HG03280 (cell line): ENCODE results near the gene CHTOP.
"Not testable (repeated sequence)": the region's sequence is repeated elsewhere in the genome, so short reads cannot be mapped to it uniquely, and the experiment has no call there.

ENCODE experiments used
- ATAC-seq: cut with Tn5 transposase; IDR thresholded peaks from one replicate; pipeline ENCODE4 v1.9.1; 2021; ENCODE audit warnings: mild to moderate bottlenecking, moderate library complexity; ENCODE audit not compliant: unreplicated experiment

The CHTOP gene

DNA sequence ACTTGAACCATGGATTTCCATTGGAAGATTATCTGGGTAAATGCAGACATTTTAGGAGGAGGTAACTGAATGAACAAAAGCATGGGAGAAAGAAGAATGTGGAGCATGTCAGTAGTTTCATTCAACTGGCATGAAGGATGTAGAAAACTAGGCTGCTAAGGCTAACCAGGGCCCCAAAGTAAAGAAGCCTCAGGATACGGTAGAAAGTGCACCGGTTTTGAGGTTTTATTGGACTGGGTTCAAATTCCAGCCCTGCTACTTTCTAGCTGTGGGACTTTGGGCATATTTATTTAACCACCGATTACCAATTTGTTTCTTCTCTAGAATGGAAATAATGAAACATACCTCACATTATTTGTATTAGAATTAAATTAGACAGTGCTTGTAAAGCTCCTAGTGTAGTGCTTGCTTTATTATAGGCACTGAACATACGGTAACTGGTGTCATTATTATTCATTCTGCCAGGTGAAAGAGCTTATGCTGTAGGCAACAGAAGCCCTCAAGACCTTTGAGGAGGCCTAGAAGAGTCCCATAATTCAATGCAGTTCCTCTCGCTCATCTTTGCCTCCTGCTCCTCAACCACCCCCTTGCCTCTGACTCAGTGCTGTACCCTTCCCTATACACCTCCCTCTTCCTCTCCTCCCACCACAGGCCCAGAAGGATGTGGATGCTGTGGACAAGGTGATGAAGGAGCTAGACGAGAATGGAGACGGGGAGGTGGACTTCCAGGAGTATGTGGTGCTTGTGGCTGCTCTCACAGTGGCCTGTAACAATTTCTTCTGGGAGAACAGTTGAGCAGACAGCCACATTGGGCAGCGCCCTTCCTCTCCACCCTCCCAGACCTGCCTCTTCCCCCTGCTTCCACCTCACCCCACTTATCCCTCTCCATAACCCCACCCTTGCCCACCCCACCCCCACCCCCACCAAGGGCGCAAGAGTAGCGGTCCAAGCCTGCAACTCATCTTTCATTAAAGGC is 2.5 kb upstream of the CHTOP start:
- ATAC-seq: no peak

DNA sequence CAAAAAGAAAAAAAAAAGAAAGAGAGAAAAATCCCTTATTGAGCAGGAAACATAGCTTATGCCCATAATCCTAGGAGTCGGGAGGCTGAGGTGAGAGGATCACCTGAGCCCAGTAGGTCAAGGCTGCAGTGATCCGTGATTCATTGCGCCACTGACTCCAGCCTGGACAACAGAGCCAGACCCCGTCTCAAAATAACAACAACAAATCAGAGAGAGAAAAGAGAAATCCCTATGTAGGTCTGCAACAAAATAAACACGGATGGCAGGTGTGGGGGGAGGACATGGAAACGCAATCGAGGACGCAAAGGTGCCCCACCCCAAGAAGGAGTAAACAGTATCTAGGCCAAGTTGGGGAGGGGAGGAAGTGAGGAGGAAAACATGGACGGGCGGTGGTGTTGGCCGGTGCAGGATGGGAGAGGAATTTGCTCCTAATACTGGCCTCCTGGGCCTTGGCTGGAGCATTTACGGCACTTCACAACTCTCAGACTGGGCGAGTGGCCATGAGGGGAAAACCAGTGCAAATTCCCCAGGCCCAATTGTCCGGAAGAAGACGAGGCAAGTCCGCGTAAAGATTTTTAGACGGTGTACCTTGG is 609 bp upstream of the CHTOP start:
- no peak for ATAC-seq

DNA sequence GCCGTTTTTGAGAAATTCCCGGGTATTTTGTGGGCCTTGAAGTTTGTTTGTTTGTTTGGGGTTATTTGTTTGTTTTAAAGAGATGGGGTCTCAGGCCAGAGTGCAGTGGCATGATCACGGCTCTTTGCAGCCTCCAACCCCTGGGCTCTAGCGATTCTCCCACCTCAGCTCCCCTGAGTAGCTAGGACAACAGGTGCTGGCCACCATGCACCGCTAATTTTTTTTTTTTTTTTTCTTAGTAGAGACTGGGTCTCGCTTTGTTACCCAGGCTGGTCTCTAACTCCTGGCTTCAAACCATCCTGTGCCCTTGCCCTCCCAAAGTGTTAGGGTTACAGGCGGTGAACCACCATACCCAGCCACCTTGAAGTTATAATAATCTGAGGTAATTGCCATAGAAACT is 2.0 kb downstream of the CHTOP start:
- ATAC-seq: no peak

DNA sequence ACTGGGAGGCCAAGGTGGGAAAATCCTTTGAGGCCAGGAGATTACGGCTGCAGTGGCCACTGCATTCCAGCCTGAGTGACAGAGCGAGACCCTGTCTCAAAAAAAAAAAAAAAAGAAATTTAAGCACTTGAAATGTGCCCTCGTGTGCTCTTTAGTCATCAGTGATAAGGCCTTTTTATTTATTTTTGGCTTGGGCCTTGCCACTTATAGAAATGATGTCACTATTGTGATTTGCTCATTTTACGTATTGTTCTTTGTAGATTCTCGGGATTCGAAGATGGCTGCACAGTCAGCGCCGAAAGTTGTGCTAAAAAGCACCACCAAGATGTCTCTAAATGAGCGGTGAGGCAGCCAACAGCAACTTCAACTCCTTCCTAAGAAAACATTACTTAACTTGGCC is 2.4 kb downstream of the CHTOP start:
- ATAC-seq: no peak

DNA sequence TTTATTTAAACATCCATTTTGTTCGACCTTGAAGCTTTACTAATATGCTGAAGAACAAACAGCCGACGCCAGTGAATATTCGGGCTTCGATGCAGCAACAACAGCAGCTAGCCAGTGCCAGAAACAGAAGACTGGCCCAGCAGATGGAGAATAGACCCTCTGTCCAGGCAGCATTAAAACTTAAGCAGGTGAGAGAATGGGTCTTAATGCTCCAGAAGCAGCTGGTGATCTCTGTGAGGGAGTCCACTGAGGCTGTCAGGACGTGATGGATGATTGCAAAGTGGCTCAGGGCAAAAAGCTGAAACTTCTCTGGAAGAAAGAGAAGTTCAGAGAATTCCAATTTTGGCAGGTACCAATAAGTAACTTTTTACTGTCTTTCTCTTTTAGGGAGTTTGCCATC is 4.4 kb downstream of the CHTOP start:
- ATAC-seq: no peak

DNA sequence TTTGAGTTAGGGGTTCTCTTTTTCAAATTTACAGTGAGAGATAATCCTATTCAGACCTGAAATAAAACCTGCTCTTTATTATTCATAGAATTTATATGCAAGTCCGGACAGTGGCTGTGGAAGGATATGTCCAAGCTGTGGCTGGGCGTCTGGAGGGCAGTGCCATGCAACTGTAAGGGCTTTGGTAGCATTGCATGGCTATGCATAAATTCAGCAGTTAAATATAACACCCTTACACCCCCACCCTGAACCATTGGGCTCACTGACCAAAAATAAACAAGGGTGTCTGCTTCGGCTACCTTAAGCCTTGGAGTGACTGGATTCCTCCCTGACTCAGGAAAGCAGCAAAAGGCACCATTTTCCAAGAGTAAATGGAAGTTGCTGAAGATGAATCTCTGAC is 5.4 kb downstream of the CHTOP start:
- no peak for ATAC-seq

DNA sequence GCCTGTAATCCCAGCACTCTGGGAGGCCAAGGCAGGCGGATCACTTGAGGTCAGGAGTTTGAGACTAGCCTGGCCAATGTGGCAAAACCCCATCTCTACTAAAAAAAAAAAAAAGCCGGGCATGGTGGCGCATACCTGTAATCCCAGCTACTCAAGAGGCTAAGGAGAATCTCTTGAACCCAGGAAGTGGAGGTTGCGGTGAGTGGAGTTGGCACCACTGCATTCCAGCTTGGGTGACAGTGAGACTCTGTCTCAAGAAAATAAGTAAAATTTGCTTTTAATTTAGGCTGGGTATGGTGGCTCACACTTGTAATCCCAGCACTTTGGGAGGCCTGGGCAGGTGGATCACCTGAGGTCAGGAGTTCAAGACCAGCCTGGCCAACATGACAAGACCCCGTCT is 6.3 kb downstream of the CHTOP start:
- not testable (repeated sequence) for ATAC-seq

DNA sequence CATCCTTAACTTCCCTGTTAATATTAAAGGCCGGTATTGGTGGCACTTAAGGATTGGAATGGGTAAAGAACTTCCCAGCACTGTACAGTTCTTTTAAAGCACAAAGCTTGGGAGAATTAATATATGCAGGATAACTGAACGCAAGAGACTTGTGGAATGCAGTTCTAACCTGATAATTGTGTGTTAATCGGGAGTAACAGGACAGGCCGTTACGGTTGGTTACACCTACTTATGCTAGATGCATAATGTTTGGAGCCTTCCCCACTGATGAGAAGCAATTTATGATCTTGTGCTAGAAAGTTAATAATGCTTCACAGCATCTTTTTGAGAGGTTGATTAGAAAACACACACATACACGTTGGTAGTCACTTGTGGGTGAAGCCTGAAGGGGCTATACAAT is 7.0 kb downstream of the CHTOP start:
- ATAC-seq: no peak

DNA sequence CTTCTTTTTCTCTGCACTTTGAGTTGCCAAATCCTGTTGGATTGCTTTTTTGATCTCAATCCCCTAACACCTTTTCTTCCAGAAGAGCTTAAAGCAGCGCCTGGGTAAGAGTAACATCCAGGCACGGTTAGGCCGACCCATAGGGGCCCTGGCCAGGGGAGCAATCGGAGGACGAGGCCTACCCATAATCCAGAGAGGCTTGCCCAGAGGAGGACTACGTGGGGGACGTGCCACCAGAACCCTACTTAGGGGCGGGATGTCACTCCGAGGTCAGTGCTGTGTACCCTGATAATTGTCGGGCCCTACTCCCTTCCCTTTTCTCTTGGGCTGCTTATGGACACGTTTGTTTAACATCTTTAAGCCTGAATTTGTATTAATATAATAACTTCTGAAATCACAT is 8.3 kb downstream of the CHTOP start:
- no peak for ATAC-seq

DNA sequence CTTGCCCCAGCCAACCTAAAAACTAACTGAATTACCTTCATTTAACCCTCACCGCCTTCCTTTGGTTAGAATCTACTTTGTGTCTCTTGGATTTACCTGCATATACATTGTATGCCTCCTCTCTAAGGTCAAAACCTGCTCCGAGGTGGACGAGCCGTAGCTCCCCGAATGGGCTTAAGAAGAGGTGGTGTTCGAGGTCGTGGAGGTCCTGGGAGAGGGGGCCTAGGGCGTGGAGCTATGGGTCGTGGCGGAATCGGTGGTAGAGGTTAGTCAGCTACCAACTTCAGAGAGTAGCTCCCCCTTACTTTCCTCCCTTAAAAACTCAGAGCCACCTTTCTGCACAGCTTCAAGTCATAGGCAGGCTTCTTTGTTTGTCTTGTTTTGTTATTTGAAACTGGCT is 9.2 kb downstream of the CHTOP start:
- ATAC-seq: no peak

DNA sequence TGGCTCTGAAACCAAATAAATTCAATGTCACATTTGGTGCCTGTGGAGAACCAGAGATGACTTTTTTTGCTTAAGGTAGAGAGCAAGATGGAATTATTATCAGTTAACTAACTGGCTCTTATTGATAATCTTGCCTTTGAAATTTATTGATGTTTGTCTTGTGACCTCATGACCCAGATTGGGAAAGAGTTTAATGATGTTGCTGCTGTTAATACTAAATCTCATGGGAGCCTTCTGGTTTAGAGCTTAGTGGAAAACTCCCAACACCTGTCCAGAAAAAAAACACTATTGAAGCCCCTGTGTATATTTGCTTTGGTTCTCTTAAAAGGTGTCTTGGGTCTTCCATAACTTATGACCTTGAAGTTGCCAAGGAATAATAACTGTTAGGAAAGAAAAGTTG is 9.9 kb downstream of the CHTOP start:
- ATAC-seq: no peak

DNA sequence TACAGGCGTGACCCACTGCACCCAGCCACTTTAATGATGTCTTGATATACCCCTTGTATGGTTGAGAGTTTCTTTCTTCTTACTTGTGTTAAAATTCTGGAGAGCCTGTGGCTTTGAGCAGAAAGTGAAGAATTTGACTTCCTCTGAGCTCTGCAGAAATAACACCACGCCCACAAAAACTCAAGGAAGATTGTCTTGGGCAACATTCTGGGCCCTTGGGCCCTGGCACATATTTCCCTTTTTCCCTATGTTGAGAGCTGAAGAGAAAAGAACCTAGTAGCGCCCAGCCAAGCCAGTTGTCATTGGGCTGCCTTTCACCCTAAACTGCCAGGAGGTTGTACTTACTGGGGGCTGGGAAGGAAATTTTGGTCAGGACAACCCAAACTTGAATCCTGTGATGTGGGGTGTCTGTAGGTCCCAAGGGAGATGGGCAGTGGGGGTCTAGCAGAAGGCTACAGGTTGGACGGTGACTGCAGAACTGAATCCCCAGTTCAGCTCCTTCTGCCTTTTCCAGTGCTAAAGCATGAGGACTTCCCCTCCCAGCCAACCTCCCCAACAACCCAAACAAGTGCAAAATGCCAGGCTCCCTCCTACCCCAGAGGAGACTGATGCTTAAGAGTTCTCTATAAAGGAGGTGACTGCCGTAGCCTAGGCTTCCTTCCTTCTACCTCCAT is 12.9 kb downstream of the CHTOP start:
- ATAC-seq: no peak

DNA sequence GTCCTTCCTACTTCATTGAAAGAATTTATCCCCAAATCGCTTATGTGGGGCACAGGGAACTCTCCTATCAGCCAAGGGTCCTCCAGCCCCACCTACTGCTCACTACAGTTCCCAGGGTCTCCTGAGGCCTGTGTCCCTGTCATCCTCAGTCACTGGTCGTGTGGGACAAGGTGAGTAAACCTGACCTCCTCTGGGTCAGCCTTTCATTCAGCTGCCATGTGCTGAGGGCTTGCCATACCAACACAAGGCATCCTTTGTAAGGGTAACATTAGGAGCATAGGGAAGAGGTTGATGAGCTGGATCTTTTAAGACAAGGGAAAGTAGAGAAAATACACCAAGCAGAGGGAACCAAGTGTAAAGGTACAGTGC is 13.5 kb downstream of the CHTOP start:
- no peak for ATAC-seq

DNA sequence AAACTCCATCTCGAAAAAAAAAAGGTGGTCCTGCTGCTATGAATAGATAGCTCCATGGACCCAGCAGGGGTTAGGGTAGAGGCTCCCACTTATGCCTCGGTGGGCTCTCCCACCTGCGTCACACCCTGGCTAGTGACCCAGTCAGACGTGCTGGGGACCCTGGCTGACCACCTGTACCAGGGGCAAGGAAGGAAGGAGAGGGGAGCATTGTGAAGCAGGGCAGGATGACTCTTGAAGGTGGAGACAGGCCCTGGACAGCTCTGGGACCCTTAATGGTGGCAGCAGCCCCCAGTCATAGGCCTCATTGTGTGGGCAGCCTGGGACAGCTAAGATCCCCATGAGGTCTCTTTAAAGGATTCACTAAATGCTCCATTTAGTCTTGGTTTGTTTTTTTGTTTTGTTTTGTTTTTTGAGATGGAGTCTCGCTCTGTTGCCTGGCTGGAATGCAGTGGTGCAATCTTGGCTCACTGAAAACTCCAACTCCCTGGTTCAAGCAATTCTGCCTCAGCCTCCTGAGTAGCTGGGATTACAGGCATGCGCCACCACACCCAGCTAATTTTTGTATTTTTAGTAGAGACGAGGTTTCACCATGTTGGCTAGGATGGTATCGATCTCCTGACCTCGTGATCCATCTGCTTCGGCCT is 14.3 kb downstream of the CHTOP start:
- no peak for ATAC-seq

DNA sequence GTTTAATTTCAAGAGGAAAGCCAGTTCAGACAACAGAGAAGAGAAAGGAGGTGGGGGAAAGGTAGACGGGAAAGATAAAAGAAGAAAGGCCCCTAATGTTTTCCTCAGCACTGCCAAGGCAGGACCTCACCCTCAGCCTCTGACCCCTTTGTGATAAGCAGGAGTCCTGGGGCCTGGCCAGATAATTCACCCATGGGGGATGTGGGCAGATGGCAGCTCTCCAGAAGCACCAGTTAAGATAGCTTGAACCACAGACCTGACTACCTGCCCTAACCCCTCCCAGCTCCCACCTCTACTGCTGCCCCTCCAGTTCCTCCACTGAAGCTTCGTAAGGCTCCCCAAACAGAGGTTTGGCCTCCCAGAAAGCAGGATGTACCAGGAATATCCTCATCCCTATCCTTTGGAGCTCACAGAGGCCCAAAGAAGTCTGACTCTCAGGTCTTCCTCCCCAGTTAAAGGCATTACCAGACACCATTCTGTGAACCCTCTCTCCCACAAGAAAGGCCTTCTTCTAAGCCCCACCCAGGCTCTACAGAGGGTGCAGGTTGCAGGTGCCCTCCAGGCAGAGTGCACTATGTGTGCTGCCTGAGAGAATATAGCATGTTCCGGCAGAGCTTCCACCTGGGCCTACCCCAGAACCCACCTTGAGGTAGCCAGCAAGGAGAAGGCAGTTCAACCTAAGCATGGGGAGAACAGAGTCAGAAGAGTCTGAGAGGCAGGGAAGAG is 15.4 kb downstream of the CHTOP start:
- ATAC-seq: no peak

DNA sequence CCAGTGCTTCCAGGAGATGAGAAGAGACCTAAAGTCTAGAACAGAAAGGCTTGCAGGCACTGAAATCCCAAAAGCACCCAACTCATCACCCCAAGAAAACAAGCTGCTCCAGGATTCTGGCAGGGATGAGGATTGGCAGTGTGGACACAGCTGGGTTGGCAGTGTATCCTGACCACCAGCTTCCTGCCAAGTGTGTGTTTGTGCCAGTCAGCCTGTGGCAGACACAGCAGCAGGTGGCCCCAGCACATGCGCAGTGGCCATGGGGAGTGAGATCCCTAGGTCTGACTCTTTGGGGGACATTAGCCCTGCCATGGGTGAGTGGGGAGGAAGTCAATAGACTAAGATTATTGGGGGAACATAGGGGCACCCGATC is 16.0 kb downstream of the CHTOP start:
- no peak for ATAC-seq

DNA sequence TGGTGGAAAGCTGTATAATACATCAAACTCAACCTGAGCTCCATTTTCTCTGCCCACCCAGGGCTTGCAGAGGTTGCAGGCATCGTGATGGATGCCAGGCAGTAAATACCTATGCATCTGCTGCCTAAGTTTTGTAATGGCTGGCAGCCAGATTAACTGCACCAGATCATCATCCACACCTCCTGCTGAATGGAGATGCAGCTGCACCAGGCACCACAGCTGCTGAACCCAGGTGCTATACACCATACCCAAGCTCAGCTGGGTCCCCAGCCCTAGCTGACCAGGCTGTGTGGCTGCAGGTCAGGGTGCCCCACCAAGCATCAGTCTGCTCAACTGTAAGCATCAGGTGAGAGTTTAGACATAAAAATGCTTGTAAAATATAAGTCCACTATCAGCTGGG is 17.9 kb downstream of the CHTOP start:
- no peak for ATAC-seq

DNA sequence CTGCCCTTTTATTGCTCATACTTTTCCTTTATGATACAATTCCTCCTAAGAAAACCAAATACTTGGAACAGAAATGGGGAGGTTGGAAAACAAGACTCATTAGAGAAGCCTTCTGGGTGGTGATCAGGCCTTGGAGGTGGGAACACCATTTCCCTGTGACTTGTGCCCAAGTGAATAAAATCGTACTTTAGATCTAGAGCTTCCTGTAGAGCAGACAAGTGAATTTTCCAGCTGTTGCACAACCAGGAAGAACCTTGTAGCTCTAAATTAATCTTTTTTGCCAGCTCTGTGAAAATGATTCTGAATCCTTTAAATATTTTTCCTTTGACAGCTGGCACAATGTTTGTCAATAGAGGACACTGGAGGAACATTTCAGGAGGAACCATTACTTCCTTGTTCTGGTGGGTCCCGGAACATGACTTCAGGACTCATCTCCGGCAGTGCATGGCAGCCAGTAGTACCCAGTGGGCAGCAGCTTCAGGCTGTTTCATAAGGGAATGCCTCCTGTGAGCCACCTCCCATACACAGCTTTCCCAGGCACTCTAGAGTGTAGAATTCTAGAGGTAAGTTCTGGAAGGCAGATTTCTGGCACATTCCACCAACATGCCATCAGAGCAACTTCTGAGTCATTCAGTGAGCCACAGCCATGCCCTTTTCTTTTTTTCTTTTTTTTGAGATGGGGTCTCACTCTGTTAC is 19.1 kb downstream of the CHTOP start:
- no peak for ATAC-seq

DNA sequence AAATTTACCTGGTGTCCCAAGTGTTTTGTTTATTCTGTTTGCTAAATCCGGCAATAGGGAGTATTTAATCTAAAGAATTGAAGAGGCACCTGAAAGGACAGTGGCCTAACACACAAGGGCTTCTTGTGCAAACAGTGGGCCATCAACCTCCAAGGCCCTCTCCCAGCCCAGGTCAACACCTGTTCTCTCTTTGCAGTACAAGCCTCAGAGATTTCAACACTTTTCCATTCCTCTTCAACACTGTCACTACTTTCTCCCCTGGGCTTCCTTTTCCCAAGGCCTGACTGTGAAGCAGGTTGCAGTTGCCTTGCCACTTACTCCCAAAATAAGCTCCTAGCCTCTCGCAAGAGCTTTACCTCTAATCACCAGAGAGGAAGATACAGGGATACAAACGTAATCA is 21.5 kb downstream of the CHTOP start:
- no peak for ATAC-seq

DNA sequence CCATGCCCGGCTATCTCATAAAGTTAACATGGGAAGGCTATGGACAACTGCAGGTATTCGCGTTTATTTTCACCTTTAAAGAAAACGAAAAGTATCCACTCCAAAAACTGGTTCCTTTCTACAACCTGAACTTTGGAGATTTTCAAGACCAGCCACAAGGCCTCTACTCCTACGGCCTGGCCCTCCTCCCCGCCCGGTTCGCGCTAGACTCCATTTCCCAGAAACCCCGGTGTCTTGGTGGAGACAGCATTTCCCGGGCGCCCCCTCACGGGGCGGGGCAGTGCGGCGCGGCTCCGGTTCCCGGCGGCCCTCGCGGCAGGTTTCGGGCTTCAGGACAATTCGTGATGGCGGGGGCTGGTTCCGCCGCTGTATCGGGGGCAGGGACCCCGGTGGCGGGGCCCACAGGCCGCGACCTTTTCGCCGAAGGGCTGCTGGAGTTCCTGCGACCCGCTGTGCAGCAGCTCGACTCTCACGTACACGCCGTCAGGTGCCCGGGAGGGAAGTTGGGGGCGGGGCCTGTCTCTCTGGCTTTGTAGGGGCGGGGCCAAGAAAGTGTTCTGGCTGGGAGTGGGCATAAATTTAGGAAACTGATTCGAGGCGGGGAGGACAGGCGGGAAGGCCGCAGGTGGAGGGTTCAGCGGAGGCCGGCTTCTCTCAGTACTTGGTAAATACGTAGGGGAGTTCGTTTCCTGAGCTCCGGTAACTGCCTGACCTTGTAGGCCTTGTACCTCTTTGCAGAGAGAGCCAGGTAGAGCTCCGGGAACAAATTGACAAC is 24.7 kb downstream of the CHTOP start, which contains the start of gene SNAPIN:
Gene SNAPIN (plus strand): TSS at position 304 of the 775 bp plus-strand sequence. CDS start 41 bp downstream, at position 345.
- ATAC-seq: peak; percentile 90
